Neutrophil (primary cell): ENCODE data around the gene PCDH1.

Source experiments
- H3K27ac ChIP-seq: fragments of 200-600 bp; sonication (generic); 2 replicates; pipeline ENCODE4 v1.5.1; 2016; ENCODE audit warnings: mild to moderate bottlenecking, moderate library complexity
- H3K27me3 ChIP-seq: fragments of 200-600 bp; sonication (generic); 2 replicates; pipeline ENCODE4 v1.6.0; 2016; ENCODE audit warnings: mild to moderate bottlenecking
- H3K36me3 ChIP-seq: fragments of 200-600 bp; sonication (generic); 2 replicates; pipeline ENCODE4 v1.5.1; 2017
- H3K4me1 ChIP-seq, 2 experiments: fragments of 200-600 bp in 1 of 2; sonication (generic) in 1 of 2; 1 replicate in 1 of 2; 2 replicates in 1 of 2; pipeline versions ENCODE4 v1.5.1 to v1.6.1; 2013 to 2016; ENCODE audit warnings: low read depth in 1 of 2, low read length in 1 of 2, mild to moderate bottlenecking in 1 of 2, moderate library complexity in 1 of 2; ENCODE audit not compliant: control insufficient read depth in 1 of 2, insufficient read depth in 1 of 2
- H3K4me3 ChIP-seq, 2 experiments: fragments of 200-600 bp in 1 of 2; sonication (generic) in 1 of 2; 1 replicate in 1 of 2; 2 replicates in 1 of 2; pipeline ENCODE4 v1.5.1; 2013 to 2016; ENCODE audit warnings: low read depth in 1 of 2, low read length in 1 of 2, mild to moderate bottlenecking in 1 of 2, moderate library complexity in 1 of 2
- H3K9me3 ChIP-seq: fragments of 200-600 bp; sonication (generic); 2 replicates; pipeline ENCODE4 v1.5.1; 2016
- CTCF ChIP-seq: fragments of 200-600 bp; sonication (generic); IDR thresholded peaks from 2 replicates; pipeline ENCODE4 v1.5.1; 2016; ENCODE audit warnings: antibody characterized with exemption

PCDH1 gene

GRCh38 chr5:141875022-141875740 lies 3.0 kb downstream of the PCDH1 start:
- Histone ChIP-seq H3K9me3 (no peaks in the 10 kb centered on the region), H3K36me3 (no peaks in the 10 kb centered on the region), H3K4me3 (no peak overlapping the region), H3K27ac (no peak overlapping the region), H3K4me1 (peaks cover 16 to 17% of the 10 kb centered on the region in 2 experiments), H3K27me3 (peaks cover 99% of the 10 kb centered on the region)
- no peak for TF ChIP-seq CTCF

GRCh38 chr5:141874262-141874964 lies 3.8 kb downstream of the PCDH1 start:
- peaks cover 15 to 17% of the 10 kb centered on the region in 2 experiments for H3K4me1 ChIP-seq
- H3K9me3 ChIP-seq, result no peaks in the 10 kb centered on the region
- peaks cover 99% of the 10 kb centered on the region for H3K27me3 ChIP-seq
- no peak overlapping the region for H3K4me3 ChIP-seq
- H3K36me3 ChIP-seq, result no peaks in the 10 kb centered on the region
- H3K27ac ChIP-seq, result no peak overlapping the region
- no peak for TF ChIP-seq CTCF

GRCh38 chr5:141873933-141874261 lies 4.3 kb downstream of the PCDH1 start:
- H3K4me1 ChIP-seq, result peaks cover 10 to 12% of the 10 kb centered on the region in 2 experiments
- no peaks in the 10 kb centered on the region for H3K36me3 ChIP-seq
- H3K27me3 ChIP-seq, result peaks cover 99% of the 10 kb centered on the region
- no peak overlapping the region for H3K27ac ChIP-seq
- no peak for TF ChIP-seq CTCF
- no peaks in the 10 kb centered on the region for H3K9me3 ChIP-seq
- no peak overlapping the region for H3K4me3 ChIP-seq

- Histone ChIP-seq H3K9me3 (no peaks in the 10 kb centered on the region), H3K4me3 (no peak overlapping the region), H3K36me3 (no peaks in the 10 kb centered on the region), H3K27me3 (peaks cover 98% of the 10 kb centered on the region), H3K4me1 (peaks cover 1 to 2% of the 10 kb centered on the region in 2 experiments), H3K27ac (no peak overlapping the region)
- TF ChIP-seq CTCF, result no peak
Measured at GRCh38 chr5:141872496-141873356, 5.5 kb downstream of the PCDH1 start.

- H3K27me3 ChIP-seq, result peaks cover 95% of the 10 kb centered on the region
Measured at GRCh38 chr5:141871870-141872269, 6.3 kb downstream of the PCDH1 start.

More at GRCh38 chr5:141871870-141872269, 6.3 kb downstream of the PCDH1 start:
- Histone ChIP-seq H3K36me3 (no peaks in the 10 kb centered on the region), H3K4me3 (no peak overlapping the region), H3K4me1 (no peaks in the 10 kb centered on the region), H3K9me3 (no peaks in the 10 kb centered on the region), H3K27ac (no peak overlapping the region)
- no peak for TF ChIP-seq CTCF
